ENCODE data around the gene IQCF6. TPM values are rescaled to one million over a fixed set of nuclear protein-coding genes. Genes with fewer than 3 reads are reported as not detected.
"Not testable (repeated sequence)": the region's sequence is repeated elsewhere in the genome, so short reads cannot be mapped to it uniquely, and the experiment has no call there.

The IQCF6 gene
- not detected for total RNA-seq

DNA sequence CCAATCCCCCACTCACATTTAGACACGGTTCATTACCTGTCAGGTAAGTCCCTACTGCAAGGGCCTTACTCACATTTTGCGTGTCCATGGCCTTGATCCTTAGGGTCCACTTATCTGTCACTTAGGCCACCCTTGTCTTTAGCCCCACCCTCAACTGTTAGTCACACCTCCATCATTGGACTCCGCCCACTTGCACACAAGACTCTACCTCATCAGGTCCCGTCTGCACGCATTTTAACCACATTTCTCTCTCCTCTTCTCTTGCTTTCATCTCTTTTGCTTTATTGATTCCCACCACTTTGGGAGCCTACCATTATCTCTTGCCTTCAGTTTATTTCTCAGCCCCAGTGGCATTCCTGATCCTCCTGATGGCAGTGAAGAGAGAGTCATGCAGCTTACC lies at the start of gene IQCF6:
Gene IQCF6, minus strand, starts transcription at position 101 of the 400 bp plus-strand sequence. Its CDS starts 13 bp downstream, at position 88.
- DNase-seq (ENCODE audit: low read depth in 2 of 3, low spot score in 2 of 3): no peak

DNA sequence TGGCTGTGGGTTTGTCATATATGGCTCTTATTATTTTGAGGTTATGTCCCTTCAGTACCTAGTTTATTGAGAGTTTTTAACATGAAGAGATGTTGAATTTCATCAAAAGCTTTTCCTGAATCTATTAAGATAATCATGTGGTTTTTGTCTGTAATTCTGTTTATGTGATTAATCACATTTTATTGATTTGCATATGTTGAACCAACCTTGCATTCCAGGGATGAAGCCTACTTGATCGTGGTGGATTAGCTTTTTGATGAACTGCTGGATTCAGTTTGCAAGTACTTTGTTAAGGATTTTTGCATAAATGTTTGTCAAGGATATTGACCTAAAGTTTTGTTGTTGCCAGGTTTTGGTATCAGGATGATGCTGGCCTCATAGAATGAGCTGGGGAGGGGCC lies 49.3 kb upstream of the IQCF6 start:
- no peak for DNase-seq (ENCODE audit: low read depth in 2 of 3, low spot score in 2 of 3)

DNA sequence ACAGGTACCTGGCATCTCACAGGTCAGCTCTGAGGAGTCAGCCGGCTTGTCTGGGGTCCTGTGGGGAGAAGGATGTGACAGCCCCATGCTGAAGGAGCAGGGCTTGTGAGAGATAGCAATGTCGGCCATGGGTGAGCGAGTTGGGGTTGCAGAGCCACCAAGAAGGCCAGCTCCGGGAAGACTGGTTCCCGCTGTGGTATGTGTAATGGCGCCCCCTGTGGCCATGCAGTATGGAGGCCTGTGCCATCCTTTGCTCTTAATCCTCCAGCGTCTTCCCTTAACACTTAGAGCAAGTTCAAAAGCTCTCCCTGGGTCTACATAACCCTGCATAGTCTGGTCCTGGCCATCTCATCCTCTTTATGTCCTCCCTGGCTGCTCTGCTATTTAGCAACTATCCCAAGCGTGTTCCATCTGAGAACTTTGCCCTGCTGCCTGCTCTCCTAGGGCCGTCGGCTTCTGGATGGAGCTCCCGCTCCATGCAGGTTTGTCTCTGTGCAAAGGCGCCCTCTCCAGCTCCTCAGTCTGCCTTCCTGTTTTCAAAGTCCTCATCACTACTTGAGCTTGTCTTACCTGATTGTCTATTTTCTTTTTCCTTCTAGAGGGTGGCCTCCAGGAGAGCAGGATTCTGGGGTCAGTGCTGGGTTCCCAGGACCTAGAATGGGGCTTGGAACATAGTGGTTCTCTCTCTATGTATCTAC lies 40.8 kb upstream of the IQCF6 start:
- no peak for DNase-seq (ENCODE audit: low read depth in 2 of 3, low spot score in 2 of 3)

DNA sequence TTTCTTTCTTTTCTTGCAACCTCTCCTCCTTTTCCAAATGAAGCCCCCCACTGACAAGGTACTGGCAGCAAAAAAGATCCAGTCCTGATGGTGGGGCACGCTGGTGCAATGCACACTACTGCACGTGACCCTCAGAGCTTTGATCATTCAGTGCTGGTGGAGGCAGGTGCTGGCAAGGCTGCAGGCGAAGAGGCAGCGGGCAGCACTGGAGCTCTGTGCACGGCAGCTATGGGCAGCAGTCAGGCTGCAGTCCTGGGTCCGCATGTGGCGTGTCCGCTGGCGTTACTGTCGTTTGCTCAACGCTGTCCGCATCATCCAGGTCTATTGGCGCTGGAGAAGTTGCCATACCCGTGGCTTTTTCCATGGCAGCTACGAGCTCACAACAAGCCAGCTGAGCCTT lies 40.1 kb upstream of the IQCF6 start:
- no peak for DNase-seq (ENCODE audit: low read depth in 2 of 3, low spot score in 2 of 3)

DNA sequence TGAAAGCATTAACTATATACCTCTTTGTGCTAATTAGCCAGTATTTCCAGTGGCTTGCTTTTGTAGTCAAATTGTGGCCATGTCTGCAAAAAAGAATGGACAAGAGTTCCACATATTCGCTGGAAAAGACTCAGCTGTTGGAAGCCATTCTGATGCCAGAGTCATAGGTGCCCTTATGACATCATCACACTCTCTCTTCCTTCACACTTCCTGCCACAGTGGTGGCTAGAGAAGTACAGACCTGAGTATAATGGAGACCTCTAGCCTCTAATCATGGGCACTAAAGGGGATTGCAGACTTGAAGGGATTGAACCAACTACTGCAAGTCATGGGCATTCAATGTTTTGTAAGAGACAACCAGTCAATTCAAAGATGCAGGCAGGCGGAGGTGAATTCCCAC lies 38.3 kb upstream of the IQCF6 start:
- DNase-seq (ENCODE audit: low read depth in 2 of 3, low spot score in 2 of 3): no peak

DNA sequence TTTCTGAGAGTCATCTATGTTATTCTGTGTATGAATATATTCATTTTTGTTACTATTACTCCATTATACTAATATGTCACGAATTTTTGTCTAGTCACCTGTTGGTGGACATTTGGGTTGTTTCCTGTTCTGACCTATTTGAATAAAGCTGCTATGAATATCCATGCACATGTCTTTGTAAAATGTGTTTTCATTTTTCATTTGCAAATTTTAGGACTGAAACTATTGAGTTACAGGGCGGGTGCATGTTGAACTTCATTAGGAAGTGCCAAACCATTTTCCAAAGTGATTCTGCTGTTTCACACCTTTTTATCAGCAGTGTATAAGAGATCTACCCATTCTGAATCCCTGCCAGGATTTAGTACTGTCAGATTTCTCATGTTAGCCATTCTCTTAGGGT lies 37.7 kb upstream of the IQCF6 start:
- DNase-seq (ENCODE audit: low read depth in 2 of 3, low spot score in 2 of 3): no peak

GRCh38 chr3:51815614-51816013 lies 36.6 kb upstream of the IQCF6 start:
- no peak for DNase-seq (ENCODE audit: low read depth in 2 of 3, low spot score in 2 of 3)

DNA sequence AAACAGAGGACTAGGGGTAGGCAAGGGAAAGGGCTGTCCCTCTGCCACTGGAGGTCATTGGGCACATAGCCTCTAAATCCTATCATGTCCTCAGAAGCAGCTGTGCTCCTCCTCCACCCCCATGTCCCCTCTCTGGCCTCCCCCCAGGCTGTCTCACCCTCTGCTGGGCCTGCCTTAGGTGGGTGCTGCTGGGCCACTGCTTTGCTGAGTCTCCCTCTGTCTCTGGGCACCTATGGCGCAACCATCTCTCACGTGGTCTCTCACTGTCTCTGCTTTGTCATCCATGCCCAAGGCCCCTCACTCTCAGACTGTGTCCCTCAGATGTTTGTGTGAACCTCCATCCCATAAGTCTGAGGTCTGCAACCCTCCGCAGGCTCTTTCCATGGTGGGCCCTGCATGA lies 35.0 kb upstream of the IQCF6 start:
- DNase-seq (ENCODE audit: low read depth in 2 of 3, low spot score in 2 of 3): no peak

GRCh38 chr3:51813539-51813938 lies 34.5 kb upstream of the IQCF6 start:
- no peak for DNase-seq (ENCODE audit: low read depth in 2 of 3, low spot score in 2 of 3)

- DNase-seq (ENCODE audit: low read depth in 2 of 3, low spot score in 2 of 3): no peak
These were observed 29.9 kb upstream of the IQCF6 start for GRCh38 chr3:51808934-51809333.

DNA sequence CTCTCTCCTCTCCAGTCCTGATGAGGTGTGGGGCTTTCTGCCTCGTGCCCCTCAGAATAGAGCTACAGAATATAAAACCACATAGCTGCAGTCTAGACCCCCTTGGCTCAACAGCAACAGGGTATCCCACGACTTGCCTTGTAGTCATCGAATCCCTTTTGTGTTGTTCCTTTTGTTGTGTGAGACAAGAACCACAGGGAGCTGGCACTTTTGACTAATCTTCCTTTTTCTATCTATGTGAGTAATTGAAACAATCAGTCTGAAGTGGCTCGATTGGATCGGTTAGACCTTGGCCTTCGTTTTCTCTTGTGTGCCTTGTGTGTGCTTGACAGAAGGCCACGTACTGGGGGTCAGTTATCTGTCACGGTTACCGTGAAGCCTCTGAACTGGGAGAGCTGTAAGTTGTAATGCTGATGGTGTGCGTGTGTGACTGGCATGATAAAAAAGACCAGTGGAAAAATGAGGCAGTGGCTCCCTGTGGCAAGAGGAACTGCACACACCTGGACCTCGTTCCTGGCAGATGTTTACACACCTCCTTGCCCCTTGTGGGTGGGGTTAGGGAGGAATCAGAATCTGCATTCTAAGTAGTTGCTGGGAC lies 23.2 kb upstream of the IQCF6 start:
- no peak for DNase-seq (ENCODE audit: low read depth in 2 of 3, low spot score in 2 of 3)

DNA sequence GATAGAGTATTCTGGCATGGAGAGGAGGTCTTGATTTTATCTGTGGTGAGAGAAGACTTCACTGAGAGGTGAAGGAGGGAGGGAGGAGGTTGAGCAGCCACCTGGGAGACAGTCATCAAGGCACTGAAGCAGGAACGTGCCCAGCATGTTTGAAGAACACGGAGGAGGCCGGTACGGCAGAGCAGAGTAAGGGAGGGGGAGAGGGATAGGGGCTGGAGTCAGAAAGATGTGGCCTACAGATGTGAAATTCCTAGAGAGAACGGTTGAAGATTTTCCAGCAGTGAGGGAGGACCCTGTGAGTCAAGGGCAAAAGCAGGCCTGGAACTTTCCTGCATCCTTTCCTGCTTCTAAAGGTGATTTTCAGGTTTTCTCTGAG lies 21.7 kb upstream of the IQCF6 start:
- no peak for DNase-seq (ENCODE audit: low read depth in 2 of 3, low spot score in 2 of 3)

DNA sequence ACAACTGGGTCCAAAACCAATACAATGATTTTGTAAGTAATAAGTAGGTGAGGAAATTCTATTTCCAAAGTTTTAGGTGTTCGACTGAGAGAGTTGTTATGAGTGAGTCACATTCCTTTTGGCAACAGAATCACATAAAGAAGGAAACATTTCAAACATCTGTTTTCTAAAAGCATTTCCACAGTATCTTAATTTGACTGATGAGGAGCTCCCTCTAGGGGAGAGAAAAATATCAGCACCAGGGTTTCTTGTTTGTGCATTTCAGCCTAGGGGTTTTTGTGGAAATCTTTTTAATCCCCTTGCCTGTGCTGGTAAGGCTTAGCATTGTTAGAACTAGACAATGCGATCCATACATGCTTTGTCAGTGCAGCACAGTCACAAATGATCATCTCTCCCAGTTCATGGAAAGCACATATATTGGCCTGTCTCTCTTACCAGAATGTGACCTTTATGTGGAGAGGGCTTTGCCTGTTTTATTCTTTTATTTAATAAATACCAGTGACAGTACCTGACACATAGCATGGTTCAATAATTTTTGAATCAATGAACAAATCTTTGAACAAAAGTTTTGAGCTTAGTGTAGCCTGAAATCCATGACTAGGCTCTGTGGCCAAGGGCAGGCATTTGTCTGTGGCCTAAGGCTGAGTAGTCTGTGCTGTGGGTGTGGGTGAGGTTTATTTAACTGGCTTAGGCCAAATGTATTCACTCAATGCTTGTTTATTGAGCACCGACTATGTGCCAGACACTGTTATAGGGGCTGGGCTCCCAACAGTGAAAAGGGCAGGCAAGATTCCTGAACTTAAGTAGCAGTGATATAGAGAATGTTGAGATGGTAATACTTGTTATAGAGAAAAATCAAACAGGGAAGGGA lies 21.1 kb upstream of the IQCF6 start:
- peak; percentile 13 to 79 (median 48) for DNase-seq (ENCODE audit: low read depth in 2 of 3, low spot score in 2 of 3)

GRCh38 chr3:51798411-51798963 lies 19.4 kb upstream of the IQCF6 start:
- peak in 2 of 3 donors; percentile 9 for DNase-seq (ENCODE audit: low read depth in 2 of 3, low spot score in 2 of 3)

GRCh38 chr3:51796854-51797253 lies 17.8 kb upstream of the IQCF6 start:
- DNase-seq (ENCODE audit: low read depth in 2 of 3, low spot score in 2 of 3): no peak

- no peak for DNase-seq (ENCODE audit: low read depth in 2 of 3, low spot score in 2 of 3)
These were observed 15.2 kb upstream of the IQCF6 start for GRCh38 chr3:51794206-51794605.

- DNase-seq (ENCODE audit: low read depth in 2 of 3, low spot score in 2 of 3): no peak
These were observed 13.2 kb upstream of the IQCF6 start for GRCh38 chr3:51792206-51792605.

DNA sequence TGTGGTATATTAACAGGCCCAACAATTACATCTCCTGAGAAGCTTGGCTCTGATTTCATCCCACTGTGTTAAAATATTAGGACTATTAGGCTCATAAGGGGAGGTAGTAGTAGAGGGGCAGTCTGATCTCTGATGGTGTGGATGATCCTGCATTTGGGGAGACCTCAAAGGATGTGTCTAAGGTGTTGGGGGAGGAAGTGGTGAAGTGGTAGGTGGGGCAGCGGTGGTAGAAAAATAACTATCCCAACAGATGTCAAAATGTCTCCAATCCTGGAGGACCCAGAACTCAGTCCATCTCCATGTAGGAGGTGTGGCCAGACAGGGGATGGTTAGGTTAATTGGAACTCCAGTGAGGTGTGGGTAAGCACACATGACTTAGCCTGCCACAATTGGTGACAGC lies 10.4 kb upstream of the IQCF6 start:
- no peak for DNase-seq (ENCODE audit: low read depth in 2 of 3, low spot score in 2 of 3)

- not testable (repeated sequence) for DNase-seq (ENCODE audit: low read depth in 2 of 3, low spot score in 2 of 3)
These were observed 8.5 kb upstream of the IQCF6 start for GRCh38 chr3:51787576-51787975.

- no peak for DNase-seq (ENCODE audit: low read depth in 2 of 3, low spot score in 2 of 3)
These were observed 7.2 kb upstream of the IQCF6 start for GRCh38 chr3:51786267-51786666.

GRCh38 chr3:51778554-51778953 lies 483 bp downstream of the IQCF6 start:
- DNase-seq (ENCODE audit: low read depth in 2 of 3, low spot score in 2 of 3): no peak
